GM12878 (cell line): ENCODE measurements around the gene ZFP64. TPM values are rescaled to one million over a fixed set of nuclear protein-coding genes. Genes with fewer than 3 reads are reported as not detected.
A peak's percentile ranks its signal among the peaks of the same experiment; 100 is the strongest.

Experiments used
- ATAC-seq: fragments of 200-7000 bp; cut with Tn5 transposase; 3 replicates; pipeline ENCODE4 v1.9.1; 2020; ENCODE audit warnings: mild to moderate bottlenecking, moderate library complexity
- BruUV-seq: library from RNA; stranded (reverse); fragments of 400-500 nt; replicated peaks from 2 replicates; lab custom pipeline; 2021; lab: Mats Ljungman, UMichigan
- CTCF ChIA-PET: fragments of 300-600 bp; sonication (Branson Sonifier 250); formaldehyde crosslinking; extraction: SDS; loops from one replicate; lab custom pipeline; 2021; ENCODE audit warnings: inconsistent platforms; lab: Yijun Ruan, JAX
- POLR2A ChIA-PET: fragments of 350-600 bp; formaldehyde crosslinking; extraction: SDS; loops from one replicate; lab custom pipeline; 2021; ENCODE audit warnings: inconsistent platforms; lab: Charles Lee
- RAD21 ChIA-PET: fragments of 300-600 bp; sonication (Branson Sonifier 250); formaldehyde crosslinking; loops from one replicate; lab custom pipeline; 2023; ENCODE audit warnings: antibody characterized with exemption; ENCODE audit not compliant: unreplicated experiment; lab: Charles Lee
- SMC1A ChIA-PET: fragments of 300-600 bp; sonication (Branson Sonifier 250); formaldehyde crosslinking; loops from one replicate; lab custom pipeline; 2023; ENCODE audit not compliant: unreplicated experiment, uncharacterized antibody; lab: Charles Lee
- DNase-seq: peaks from one replicate; pipeline ENCODE4 v3.0.0-alpha.2; 2011; ENCODE audit warnings: low read depth, low spot score
- FAIRE-seq: peaks from 3 replicates; lab custom pipeline; 2011; peaks lifted over from hg19 to GRCh38; lab: Jason Lieb, UNC
- H2AFZ ChIP-seq: 2 replicates; pipeline ENCODE4 v1.6.0; 2011; ENCODE audit warnings: low read depth, low read length, control low read depth; ENCODE audit not compliant: control insufficient read depth
- H3K27ac ChIP-seq: 2 replicates; pipeline ENCODE4 v1.5.1; 2011; ENCODE audit warnings: control low read depth; ENCODE audit not compliant: control insufficient read depth, insufficient read depth
- H3K27me3 ChIP-seq, 2 experiments: replicated peaks in 1 of 2; 2 replicates each; pipeline versions ENCODE4 v1.6.0 to v1.6.1; 2011; ENCODE audit warnings: low read length in 1 of 2; ENCODE audit not compliant: control insufficient read depth in 2 of 2, insufficient read depth in 2 of 2
- H3K36me3 ChIP-seq, 2 experiments: 2 replicates each; pipeline ENCODE4 v1.5.1; 2011; ENCODE audit warnings: low read length in 1 of 2; ENCODE audit not compliant: control insufficient read depth in 2 of 2, insufficient read depth in 2 of 2
- H3K4me1 ChIP-seq: 2 replicates; pipeline ENCODE4 v1.6.1; 2011; ENCODE audit warnings: mild to moderate bottlenecking, low read length, moderate library complexity, mixed read lengths; ENCODE audit not compliant: control insufficient read depth, insufficient read depth
- H3K4me2 ChIP-seq: 2 replicates; pipeline ENCODE4 v1.6.0; 2011; ENCODE audit warnings: control low read depth; ENCODE audit not compliant: control insufficient read depth, insufficient read depth
- H3K4me3 ChIP-seq: fragments of 200-600 bp; sonication (generic); 2 replicates; pipeline ENCODE4 v1.5.1; 2016
- H3K79me2 ChIP-seq: 2 replicates; pipeline ENCODE4 v1.6.0; 2011; ENCODE audit warnings: low read length; ENCODE audit not compliant: control insufficient read depth, insufficient read depth
- H3K9ac ChIP-seq: 2 replicates; pipeline ENCODE4 v1.8.0; 2011; ENCODE audit warnings: low read length, control low read depth, mixed read lengths; ENCODE audit not compliant: control insufficient read depth, insufficient read depth
- H3K9me3 ChIP-seq: replicated peaks from 3 replicates; pipeline ENCODE4 v1.5.1; 2011; ENCODE audit warnings: mild to moderate bottlenecking, low read length; ENCODE audit not compliant: control insufficient read depth, insufficient read depth
- H4K20me1 ChIP-seq: 2 replicates; pipeline ENCODE4 v1.6.0; 2011; ENCODE audit not compliant: control insufficient read depth, insufficient read depth
- BCL11A ChIP-seq: IDR thresholded peaks from 2 replicates; pipeline ENCODE4 v1.6.1; 2011; ENCODE audit warnings: low read depth, low read length
- DPF2 ChIP-seq: fragments of 450-650 bp; IDR thresholded peaks from 2 replicates; pipeline ENCODE4 v1.6.1; 2017; ENCODE audit warnings: mild to moderate bottlenecking
- MYC ChIP-seq: IDR thresholded peaks from 2 replicates; pipeline ENCODE4 v1.6.1; 2011; ENCODE audit warnings: mild to moderate bottlenecking, low read length, moderate library complexity, inconsistent platforms; ENCODE audit not compliant: insufficient read depth, insufficient replicate concordance, insufficient read length, severe bottlenecking
- RB1 ChIP-seq: fragments of 450-650 bp; formaldehyde crosslinking; IDR thresholded peaks from 2 replicates; pipeline ENCODE4 v1.6.1; 2017; ENCODE audit warnings: mild to moderate bottlenecking, borderline replicate concordance
- TCF12 ChIP-seq: IDR thresholded peaks from 2 replicates; pipeline ENCODE4 v1.6.1; 2011; ENCODE audit warnings: low read depth, mild to moderate bottlenecking, low read length
- TCF3 ChIP-seq: IDR thresholded peaks from 2 replicates; pipeline ENCODE4 v1.6.1; 2012; ENCODE audit warnings: low read depth, mild to moderate bottlenecking, low read length, borderline replicate concordance; ENCODE audit not compliant: insufficient read depth
- WGBS: methylation state at CpG from one replicate; pipeline ENCODE4 v1.1.6; 2016; ENCODE audit warnings: low lambda C conversion rate; ENCODE audit not compliant: insufficient replicate concordance, insufficient coverage; ENCODE audit errors: missing lambda C conversion rate; 5-methylcytosine and 5-hydroxymethylcytosine counted together
- in situ Hi-C: fragments of 300-500 bp; cut with MboI; formaldehyde crosslinking; loops from 9 replicates; pipeline ENCODE4 v1.14.3; 2018; ENCODE audit warnings: mixed read lengths
- intact Hi-C: fragments of 100-400 bp; cut with micrococcal nuclease; formaldehyde crosslinking; loops from one replicate; pipeline ENCODE4 v1.14.2; 2022; ENCODE audit not compliant: unreplicated experiment
- polyA plus RNA-seq, 11 experiments: library from polyadenylated mRNA; depleted of rRNA in 4 of 11; unstranded in 6 of 11; stranded (reverse) in 5 of 11; fragments of >200 nt; fragmentation: Nextera tagmentation in 4 of 11; fragmentation: Illumina TruSeq in 1 of 11; extraction: Ambion mirVana in 4 of 11; extraction: Trizol in 1 of 11; gene quantifications; 1 replicate in 1 of 11; 2 replicates in 10 of 11; pipeline versions ENCODE4 v1.2.1 to v1.2.3, GENCODE V29; 2011 to 2016; ENCODE audit warnings: inconsistent platforms in 2 of 11, missing spikeins in 2 of 11, low read depth in 1 of 11
- total RNA-seq, 4 experiments: library from RNA; depleted of rRNA in 3 of 4; stranded (reverse); fragments of >200 nt in 3 of 4; fragmentation: Illumina TruSeq in 1 of 4; extraction: Trizol in 1 of 4; gene quantifications; 2 replicates each; pipeline versions ENCODE4 v1.2.1 to v1.2.3, GENCODE V29; 2013 to 2021
- TF ChIP-seq, protein P1 (sequence below): IDR thresholded peaks from 2 replicates; pipeline ENCODE4 v1.6.1; 2011; ENCODE audit warnings: mild to moderate bottlenecking, low read depth, low read length, moderate library complexity; ENCODE audit not compliant: insufficient replicate concordance
- TF ChIP-seq, protein P2 (sequence below): fragments of 450-650 bp; IDR thresholded peaks from 2 replicates; pipeline ENCODE4 v1.6.1; 2017; ENCODE audit warnings: low read depth, mild to moderate bottlenecking, moderate library complexity

The ZFP64 gene
- total and polyA plus RNA-seq, 10 of the 15 experiments (the other 5 are each of a cell fraction or from before 2014, with no cell fraction given), result 2.3 to 21.8 (median 11.8) TPM

DNA sequence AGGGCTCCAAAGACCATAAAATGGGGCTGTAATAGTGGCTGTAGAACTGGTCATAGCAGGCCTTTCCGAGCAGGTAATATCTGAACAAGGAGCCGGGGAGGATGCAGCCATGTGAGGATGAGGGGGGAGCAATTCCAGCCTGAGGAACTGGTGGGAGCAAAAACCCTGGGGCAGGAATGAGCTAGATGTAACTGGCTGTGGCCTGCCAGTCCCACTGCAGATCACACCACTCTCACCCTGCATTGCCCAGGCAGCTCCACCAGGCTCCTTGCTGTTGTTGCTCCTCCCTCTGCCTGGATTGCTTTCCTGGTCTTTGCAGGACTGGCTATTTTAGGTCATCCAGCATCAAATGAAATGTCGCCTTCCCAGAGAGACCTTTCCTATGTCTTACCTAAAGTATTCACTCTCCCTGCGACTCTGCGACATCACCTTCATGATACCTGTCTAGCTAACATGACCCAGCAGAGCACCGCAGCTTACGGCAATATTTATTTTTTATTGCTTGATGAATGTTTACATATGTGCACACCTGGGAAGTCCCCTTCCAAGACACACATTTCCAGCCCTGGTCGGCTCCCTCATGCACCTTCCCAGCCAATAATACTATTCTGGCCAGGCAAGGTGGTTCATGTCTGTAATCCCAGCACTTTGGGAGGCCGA is 2.4 kb upstream of the ZFP64 start (continued):
- TF ChIP-seq BCL11A, result no peak
- TF ChIP-seq, all 136 proteins: peak for 0

DNA sequence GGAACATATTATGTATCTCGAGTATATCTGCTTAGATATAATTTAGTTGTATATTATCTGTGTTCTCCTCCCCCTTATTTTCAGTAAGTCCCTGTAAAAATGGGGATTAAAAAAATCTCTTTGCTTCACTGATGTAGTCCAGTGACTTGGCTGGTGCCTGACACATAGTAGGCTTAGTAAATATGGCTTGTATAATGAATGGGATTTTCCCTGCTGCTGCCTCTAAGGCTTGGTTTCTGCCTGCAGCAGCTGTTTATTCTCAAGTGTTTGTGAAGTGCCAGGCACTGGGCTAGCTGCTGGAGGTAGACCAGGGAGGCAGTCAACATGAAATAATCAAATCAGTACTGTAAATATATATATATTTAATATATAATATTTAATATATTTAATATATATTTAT is 1.6 kb upstream of the ZFP64 start:
- ATAC-seq (no peak), DNase-seq (no peak), FAIRE-seq (peak; percentile 23)
- Histone ChIP-seq H3K79me2 (peaks cover 31% of the 10 kb centered on the region), H3K9me3 (no peaks in the 10 kb centered on the region), H3K9ac (no peak overlapping the region), H3K4me2 (peak overlapping the region; percentile 53; the same call in 1 of the 2 replicates), H4K20me1 (no peaks in the 10 kb centered on the region), H3K36me3 (no peaks in the 10 kb centered on the region), H2AFZ (no peak overlapping the region), H3K27ac (peak overlapping the region; percentile 7), H3K27me3 (no peaks in the 10 kb centered on the region), H3K4me3 (no peak overlapping the region), H3K4me1 (peaks cover 3% of the 10 kb centered on the region; the same call in 1 of the 2 replicates)
- ChIA-PET RAD21 (no interaction called here), POLR2A (interaction anchor here (2.8 kb wide), 1 partner anchor 18 kb away, joined by 11 read pairs; no protein-coding TSS in a partner anchor), SMC1A (interaction anchor here (1.3 kb wide), 1 partner anchor 20 kb away, joined by 3 read pairs; no protein-coding TSS in a partner anchor), CTCF (interaction anchor here (0.7 kb wide), 1 partner anchor 35 kb away, joined by 4 read pairs; no protein-coding TSS in a partner anchor)
- TF ChIP-seq TCF12 (0 out of 2 replicates have a peak, but pooled peaks have one; percentile 47), TCF3 (peak; percentile 63; the same call in 1 of the 2 replicates), DPF2 (peak; percentile 52; the same call in 1 of the 2 replicates), MYC (no peak), RB1 (no peak)
- TF ChIP-seq, protein P1, sequence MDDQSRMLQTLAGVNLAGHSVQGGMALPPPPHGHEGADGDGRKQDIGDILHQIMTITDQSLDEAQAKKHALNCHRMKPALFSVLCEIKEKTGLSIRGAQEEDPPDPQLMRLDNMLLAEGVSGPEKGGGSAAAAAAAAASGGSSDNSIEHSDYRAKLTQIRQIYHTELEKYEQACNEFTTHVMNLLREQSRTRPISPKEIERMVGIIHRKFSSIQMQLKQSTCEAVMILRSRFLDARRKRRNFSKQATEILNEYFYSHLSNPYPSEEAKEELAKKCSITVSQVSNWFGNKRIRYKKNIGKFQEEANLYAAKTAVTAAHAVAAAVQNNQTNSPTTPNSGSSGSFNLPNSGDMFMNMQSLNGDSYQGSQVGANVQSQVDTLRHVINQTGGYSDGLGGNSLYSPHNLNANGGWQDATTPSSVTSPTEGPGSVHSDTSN, result peak; percentile 17
- TF ChIP-seq, protein P2, sequence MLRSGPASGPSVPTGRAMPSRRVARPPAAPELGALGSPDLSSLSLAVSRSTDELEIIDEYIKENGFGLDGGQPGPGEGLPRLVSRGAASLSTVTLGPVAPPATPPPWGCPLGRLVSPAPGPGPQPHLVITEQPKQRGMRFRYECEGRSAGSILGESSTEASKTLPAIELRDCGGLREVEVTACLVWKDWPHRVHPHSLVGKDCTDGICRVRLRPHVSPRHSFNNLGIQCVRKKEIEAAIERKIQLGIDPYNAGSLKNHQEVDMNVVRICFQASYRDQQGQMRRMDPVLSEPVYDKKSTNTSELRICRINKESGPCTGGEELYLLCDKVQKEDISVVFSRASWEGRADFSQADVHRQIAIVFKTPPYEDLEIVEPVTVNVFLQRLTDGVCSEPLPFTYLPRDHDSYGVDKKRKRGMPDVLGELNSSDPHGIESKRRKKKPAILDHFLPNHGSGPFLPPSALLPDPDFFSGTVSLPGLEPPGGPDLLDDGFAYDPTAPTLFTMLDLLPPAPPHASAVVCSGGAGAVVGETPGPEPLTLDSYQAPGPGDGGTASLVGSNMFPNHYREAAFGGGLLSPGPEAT, result no peak
- intact Hi-C loops (loop anchor here (5.0 kb wide), 1 partner anchor 66 kb away; no protein-coding TSS in a partner anchor), in situ Hi-C loops (loop anchor here (25.0 kb wide), 2 partner anchors 1381 to 1544 kb away; no protein-coding TSS in a partner anchor)
- 93% methylated on average over 1 of the region's 1 CpG for WGBS
- BruUV-seq, result no TSS peak
